GM21367 (cell line): Measurements from ENCODE around the gene TASP1.
"Not testable (repeated sequence)": the region's sequence is repeated elsewhere in the genome, so short reads cannot be mapped to it uniquely, and the experiment has no call there.

Source experiments
- ATAC-seq: cut with Tn5 transposase; IDR thresholded peaks from one replicate; pipeline ENCODE4 v1.9.1; 2021; ENCODE audit not compliant: unreplicated experiment

TASP1 gene

GRCh38 chr20:13403453-13403852 lies 235.3 kb downstream of the TASP1 start:
- ATAC-seq, result no peak

DNA sequence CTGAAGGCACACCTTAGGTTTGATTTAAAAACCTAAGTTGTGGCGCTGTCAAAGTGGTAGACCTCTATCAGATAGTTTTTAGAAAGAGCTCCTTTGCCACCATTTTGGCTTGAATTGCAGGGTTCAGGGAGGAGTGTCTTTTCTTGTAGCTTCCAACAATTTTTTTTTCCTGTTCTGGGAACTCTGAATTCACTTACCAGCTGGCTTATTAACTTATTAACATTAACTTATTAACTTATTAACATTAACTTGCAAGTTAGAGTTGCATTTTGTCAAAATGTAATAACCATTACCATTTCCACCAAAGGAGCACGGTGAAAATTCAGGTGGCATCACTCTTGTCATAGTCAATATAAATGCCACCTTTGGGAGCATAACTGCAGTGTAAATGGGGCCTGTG lies 235.7 kb downstream of the TASP1 start:
- no peak for ATAC-seq

GRCh38 chr20:13402171-13402760 lies 236.5 kb downstream of the TASP1 start:
- ATAC-seq, result no peak

GRCh38 chr20:13401596-13401995 lies 237.1 kb downstream of the TASP1 start:
- ATAC-seq, result no peak

DNA sequence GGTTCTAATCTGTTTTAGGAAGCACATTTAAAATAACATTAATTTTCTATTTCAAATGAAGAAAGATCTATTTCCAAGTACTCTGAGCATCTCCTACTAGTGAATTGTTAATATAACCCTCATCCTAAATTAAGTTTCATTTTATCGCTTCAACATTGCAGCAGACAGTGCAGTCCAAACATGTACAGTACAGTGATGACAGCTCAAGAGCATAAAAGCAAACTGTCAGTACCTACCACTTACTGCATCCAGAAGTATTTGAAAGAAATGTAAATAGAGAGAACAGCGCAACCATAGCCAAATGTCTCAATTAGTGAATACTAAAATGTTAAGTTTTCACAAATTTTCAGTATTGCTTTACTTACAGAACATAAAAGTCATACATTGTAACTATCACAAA lies 238.3 kb downstream of the TASP1 start:
- no peak for ATAC-seq

DNA sequence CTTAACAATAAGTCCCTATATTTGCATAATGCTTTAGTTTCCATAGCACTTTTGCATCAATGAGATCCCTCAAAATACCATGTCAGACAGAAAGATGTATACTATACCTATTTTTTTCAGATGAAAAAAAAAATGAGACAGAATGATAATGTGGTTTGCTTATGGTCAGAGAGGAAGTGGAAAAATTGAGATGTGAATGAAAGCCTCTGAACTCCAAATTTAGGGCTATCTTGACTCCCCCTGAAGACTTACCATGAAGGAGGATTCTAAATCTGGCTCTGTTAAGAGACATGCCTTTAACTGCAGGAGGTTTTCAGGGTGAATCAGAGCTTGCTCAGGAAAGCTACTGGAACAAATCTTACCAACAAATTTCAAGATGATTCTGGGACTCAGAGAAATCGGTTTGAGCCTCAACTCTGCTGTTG lies 241.4 kb downstream of the TASP1 start:
- no peak for ATAC-seq

DNA sequence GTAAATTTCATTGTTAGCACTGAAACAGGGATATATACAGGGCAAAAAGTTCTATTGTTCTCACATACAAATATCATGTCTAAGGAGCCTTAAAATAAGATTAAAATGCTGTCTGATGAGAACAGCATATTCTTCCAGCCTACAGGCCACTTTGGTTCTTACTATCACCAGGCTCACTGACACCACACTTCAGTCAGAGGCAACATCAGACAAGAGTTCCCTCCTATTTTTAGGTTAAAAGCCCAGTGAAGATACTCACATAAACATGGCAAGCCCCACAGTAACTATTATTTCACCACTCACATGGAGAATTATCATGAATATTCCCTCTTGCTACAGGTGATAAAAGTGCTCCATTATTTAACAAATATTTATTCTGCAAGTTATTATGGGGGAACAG lies 241.9 kb downstream of the TASP1 start:
- ATAC-seq, result no peak

- no peak for ATAC-seq
These were observed 242.7 kb downstream of the TASP1 start for GRCh38 chr20:13396022-13396421.

DNA sequence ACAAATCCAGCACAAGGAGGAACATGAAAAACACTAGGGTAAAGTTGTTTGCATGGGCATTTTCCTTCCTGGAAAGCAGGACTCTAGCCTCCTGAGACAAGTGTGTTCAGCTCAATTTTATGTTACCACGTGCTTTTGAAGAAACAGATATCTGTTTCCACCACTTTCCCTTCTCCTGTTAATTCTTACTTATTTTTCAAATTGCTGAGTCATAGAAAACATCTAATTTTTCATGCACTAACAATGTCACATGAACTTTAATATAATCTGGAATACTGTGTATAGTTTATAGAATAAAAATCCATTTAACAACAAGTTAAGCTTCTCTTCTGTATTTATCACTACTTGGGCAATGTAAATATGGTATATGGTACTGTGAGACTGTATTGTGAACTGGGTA lies 243.5 kb downstream of the TASP1 start:
- ATAC-seq, result no peak

DNA sequence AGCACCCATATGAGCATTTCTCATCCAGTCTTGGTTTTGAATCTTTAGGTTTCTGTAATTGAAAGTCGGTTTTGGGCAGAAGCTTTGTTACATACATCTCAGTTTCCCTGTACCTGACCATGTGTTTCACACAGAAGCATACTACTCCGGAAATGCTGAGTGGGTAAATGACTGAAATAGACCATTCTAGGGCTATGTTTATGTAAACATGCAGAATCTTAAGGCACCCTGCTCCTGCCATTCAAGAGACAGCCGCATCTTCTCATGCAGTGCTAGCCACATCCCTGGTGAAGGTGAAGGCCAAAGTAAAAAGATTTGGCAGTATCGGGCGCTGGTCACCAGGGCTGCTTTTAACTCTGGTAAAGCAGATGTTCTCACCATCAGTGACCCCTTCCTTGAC lies 246.3 kb downstream of the TASP1 start:
- no peak for ATAC-seq

DNA sequence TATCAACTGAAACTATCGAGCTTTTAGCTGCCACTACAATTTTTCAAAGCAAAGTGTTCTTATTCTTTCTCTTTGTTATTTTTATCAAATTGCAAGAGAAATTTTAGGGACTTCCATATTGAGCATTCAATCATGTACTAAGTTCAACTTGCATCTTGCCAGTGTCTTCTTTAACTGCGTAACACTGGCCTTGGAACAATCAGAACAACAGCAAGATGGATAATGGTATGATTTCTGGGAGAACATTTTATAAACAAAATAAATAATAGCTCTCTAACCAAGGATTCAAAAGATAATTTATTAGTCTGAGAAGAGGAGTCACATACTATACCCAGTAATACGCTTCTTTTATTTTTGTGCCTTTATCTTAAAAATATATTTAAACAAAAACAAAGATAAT lies 249.6 kb downstream of the TASP1 start:
- ATAC-seq, result no peak

GRCh38 chr20:13384132-13384531 lies 254.6 kb downstream of the TASP1 start:
- no peak for ATAC-seq

DNA sequence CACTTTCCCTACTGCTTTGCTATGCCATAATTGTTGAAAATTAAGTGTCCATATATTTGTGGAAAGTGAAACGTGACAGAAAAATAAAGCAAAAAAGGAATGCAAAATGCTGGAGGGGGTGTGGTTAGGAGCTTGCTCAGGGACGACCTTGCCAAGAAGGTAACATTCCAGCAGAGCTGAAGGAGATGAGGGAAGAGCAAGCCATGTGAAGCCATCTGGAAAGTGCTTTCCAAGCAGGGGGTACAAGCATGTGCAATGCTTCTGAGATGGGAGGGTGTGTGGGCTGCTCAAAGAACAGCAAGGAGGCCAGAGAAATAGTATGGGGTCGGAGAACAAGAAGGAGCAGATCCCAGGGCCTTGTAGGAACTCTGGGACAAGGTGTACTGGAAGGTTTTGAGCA lies 255.9 kb downstream of the TASP1 start:
- ATAC-seq, result no peak

GRCh38 chr20:13380497-13381229 lies 258.1 kb downstream of the TASP1 start:
- not testable (repeated sequence) for ATAC-seq

DNA sequence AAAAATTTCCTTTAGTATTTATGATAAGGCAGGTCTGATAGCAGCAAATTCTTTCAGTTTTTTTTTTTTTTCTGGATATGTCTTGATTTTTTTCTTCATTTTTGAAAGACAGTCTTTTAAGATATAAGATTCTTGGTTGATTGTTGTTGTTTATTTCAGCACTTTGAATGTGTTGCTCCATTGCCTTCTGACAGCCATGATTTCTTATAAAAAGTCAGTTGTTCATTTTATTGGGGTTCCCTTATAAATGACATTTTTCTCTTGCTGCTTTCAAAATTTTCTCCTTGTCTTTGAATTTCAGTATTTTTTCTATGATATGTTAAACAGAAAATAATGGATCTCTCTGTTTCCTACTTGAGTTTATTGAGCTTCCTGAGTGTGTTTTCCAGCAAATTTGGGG lies 265.3 kb downstream of the TASP1 start:
- no peak for ATAC-seq

GRCh38 chr20:13364278-13365170 lies 274.2 kb downstream of the TASP1 start:
- no peak for ATAC-seq

- no peak for ATAC-seq
These were observed 275.3 kb downstream of the TASP1 start for GRCh38 chr20:13363473-13363872.

DNA sequence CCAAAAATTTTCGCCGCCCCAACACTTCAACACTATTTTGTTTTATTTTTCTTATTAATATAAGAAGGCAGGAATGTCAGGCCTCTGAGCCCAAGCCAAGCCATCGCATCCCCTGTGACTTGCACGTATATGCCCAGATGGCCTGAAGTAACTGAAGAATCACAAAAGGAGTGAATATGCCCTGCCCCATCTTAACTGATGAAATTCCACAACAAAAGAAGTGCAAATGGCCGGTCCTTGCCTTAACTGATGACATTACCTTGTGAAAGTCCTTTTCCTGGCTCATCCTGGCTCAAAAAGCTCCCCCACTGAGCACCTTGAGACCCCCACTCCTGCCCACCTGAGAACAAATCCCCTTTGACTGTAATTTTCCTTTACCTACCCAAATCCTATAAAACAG lies 276.6 kb downstream of the TASP1 start:
- ATAC-seq, result not testable (repeated sequence)

DNA sequence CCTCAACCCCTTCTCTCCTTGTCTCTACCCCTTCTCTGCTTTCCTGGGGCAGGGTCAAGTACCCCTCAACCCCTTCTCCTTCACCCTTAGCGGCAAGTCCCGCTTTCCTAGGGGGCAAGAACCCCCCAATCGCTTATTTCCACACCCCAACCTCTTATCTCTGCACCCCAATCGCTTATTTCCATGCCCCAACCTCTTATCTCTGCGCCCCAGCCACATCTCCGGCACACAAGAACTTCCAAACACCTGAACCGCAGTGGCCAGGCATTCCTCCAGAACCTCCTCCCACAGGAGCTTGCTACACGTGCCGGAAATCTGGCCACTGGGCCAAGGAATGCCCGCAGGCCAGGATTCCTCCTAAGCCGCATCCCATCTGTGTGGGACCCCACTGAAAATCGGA lies 279.8 kb downstream of the TASP1 start:
- not testable (repeated sequence) for ATAC-seq

GRCh38 chr20:13357782-13358181 lies 280.9 kb downstream of the TASP1 start:
- not testable (repeated sequence) for ATAC-seq

DNA sequence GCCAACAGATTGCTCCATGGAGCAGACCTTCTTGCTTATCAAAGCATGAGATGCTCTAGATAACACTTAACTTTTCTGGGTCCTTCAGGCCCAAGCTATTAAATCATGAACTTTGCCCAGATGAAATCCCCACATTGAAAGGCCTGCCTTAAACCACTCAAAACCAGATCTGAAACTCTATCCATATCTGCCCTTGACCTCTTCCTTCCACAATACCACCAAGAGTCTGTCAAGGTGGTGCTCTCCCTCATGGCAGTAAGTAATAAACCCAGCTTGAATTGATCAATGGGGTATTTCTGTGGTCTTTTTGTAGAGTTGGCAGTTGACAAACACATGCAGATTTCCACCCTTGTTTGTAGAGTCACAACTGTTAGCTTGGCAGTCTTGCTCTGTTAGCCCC lies 282.1 kb downstream of the TASP1 start:
- ATAC-seq, result no peak

DNA sequence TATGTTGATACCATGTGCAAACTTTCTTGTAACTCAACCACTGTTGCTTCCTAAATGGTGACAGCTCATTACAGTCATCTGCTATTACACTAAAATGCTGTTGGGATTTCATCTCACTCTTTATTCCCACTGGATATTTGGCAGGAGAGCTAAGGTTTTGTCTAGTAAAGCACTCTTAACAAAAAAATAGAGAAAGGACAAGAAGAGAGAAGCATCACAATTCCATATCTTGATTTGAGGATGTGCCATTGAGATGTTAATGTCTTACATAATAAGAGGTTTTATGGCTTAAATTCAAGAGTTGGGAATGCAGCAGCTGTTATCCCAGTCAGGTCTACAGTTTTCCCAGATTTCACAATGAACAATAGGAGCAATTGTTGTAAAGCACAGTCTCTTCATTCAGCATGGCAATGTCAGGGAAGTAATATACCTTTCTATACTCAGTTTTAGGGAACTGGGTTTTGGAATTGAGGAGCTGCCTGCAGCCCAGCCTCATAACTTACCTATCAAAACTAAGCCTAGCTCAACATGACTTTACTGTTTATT lies 282.7 kb downstream of the TASP1 start:
- ATAC-seq, result no peak
